ENCODE measurements around the gene CNNM4.
"Not testable (repeated sequence)": the region's sequence is repeated elsewhere in the genome, so short reads cannot be mapped to it uniquely, and the experiment has no call there.

Gene CNNM4

GRCh38 chr2:96775160-96775559 is 14.5 kb downstream of the CNNM4 start:
- Histone ChIP-seq H3K9me3 (ENCODE audit: insufficient read depth, low read length) (no peaks in the 10 kb centered on the region), H3K4me3 (ENCODE audit: insufficient read length, low read depth) (no peak overlapping the region), H3K36me3 (ENCODE audit: insufficient read depth, insufficient read length, low read length) (peaks cover 11% of the 10 kb centered on the region), H3K27me3 (ENCODE audit: insufficient read depth, insufficient read length) (no peaks in the 10 kb centered on the region), H3K9ac (ENCODE audit: insufficient read length, low read depth) (no peak overlapping the region), H3K4me1 (ENCODE audit: insufficient read depth, insufficient read length) (peaks cover 4% of the 10 kb centered on the region)
- no peak for DNase-seq (ENCODE audit: low read depth, low spot score)
- TF ChIP-seq ZNF274 (IDR thresholded peaks at IDR 0.05; ENCODE audit: low read depth, low read length): no peak

- no peaks in the 10 kb centered on the region for H3K27me3 ChIP-seq (ENCODE audit: insufficient read depth, insufficient read length)
- H3K4me1 ChIP-seq (ENCODE audit: insufficient read depth, insufficient read length): no peaks in the 10 kb centered on the region
- TF ChIP-seq YY1 (IDR thresholded peaks at IDR 0.05; ENCODE audit: insufficient read depth, insufficient read length): no peak
- no peak for TF ChIP-seq ZNF274 (IDR thresholded peaks at IDR 0.05; ENCODE audit: low read depth, low read length)
- TF ChIP-seq SUZ12 (IDR thresholded peaks at IDR 0.05; ENCODE audit: extremely low read depth, insufficient read depth, insufficient read length): no peak
- H3K9ac ChIP-seq (ENCODE audit: insufficient read length, low read depth): no peak overlapping the region
- no peak for DNase-seq (ENCODE audit: low read depth, low spot score)
- no peaks in the 10 kb centered on the region for H3K36me3 ChIP-seq (ENCODE audit: insufficient read depth, insufficient read length, low read length)
- H3K9me3 ChIP-seq (ENCODE audit: insufficient read depth, low read length): no peaks in the 10 kb centered on the region
- H3K4me3 ChIP-seq (ENCODE audit: insufficient read length, low read depth): no peak overlapping the region
Observed at GRCh38 chr2:96783388-96783787, 22.7 kb downstream of the CNNM4 start.

- H3K4me3 ChIP-seq (ENCODE audit: insufficient read length, low read depth): no peak overlapping the region
- H3K9me3 ChIP-seq (ENCODE audit: insufficient read depth, low read length): no peaks in the 10 kb centered on the region
- H3K4me1 ChIP-seq (ENCODE audit: insufficient read depth, insufficient read length): peaks cover 2% of the 10 kb centered on the region
- no peaks in the 10 kb centered on the region for H3K27me3 ChIP-seq (ENCODE audit: insufficient read depth, insufficient read length)
- no peak for DNase-seq (ENCODE audit: low read depth, low spot score)
- TF ChIP-seq ZNF274 (IDR thresholded peaks at IDR 0.05; ENCODE audit: low read depth, low read length) (no peak), SUZ12 (IDR thresholded peaks at IDR 0.05; ENCODE audit: extremely low read depth, insufficient read depth, insufficient read length) (no peak), YY1 (IDR thresholded peaks at IDR 0.05; ENCODE audit: insufficient read depth, insufficient read length) (no peak)
- no peak overlapping the region for H3K9ac ChIP-seq (ENCODE audit: insufficient read length, low read depth)
- no peaks in the 10 kb centered on the region for H3K36me3 ChIP-seq (ENCODE audit: insufficient read depth, insufficient read length, low read length)
Observed at GRCh38 chr2:96787411-96787810, 26.7 kb downstream of the CNNM4 start.

- no peak for TF ChIP-seq SUZ12 (IDR thresholded peaks at IDR 0.05; ENCODE audit: extremely low read depth, insufficient read depth, insufficient read length)
- no peak for TF ChIP-seq ZNF274 (IDR thresholded peaks at IDR 0.05; ENCODE audit: low read depth, low read length)
- TF ChIP-seq YY1 (IDR thresholded peaks at IDR 0.05; ENCODE audit: insufficient read depth, insufficient read length): no peak
- DNase-seq (ENCODE audit: low read depth, low spot score): no peak
- Histone ChIP-seq H3K4me3 (ENCODE audit: insufficient read length, low read depth) (no peak overlapping the region), H3K27me3 (ENCODE audit: insufficient read depth, insufficient read length) (no peaks in the 10 kb centered on the region), H3K9ac (ENCODE audit: insufficient read length, low read depth) (peak overlapping the region; percentile 42), H3K4me1 (ENCODE audit: insufficient read depth, insufficient read length) (peaks cover 6% of the 10 kb centered on the region), H3K36me3 (ENCODE audit: insufficient read depth, insufficient read length, low read length) (no peaks in the 10 kb centered on the region), H3K9me3 (ENCODE audit: insufficient read depth, low read length) (no peaks in the 10 kb centered on the region)
Observed at GRCh38 chr2:96788442-96789244, 27.9 kb downstream of the CNNM4 start.

GRCh38 chr2:96789245-96789617 is 28.5 kb downstream of the CNNM4 start:
- H3K36me3 ChIP-seq (ENCODE audit: insufficient read depth, insufficient read length, low read length): no peaks in the 10 kb centered on the region
- peaks cover 6% of the 10 kb centered on the region for H3K4me1 ChIP-seq (ENCODE audit: insufficient read depth, insufficient read length)
- H3K4me3 ChIP-seq (ENCODE audit: insufficient read length, low read depth): no peak overlapping the region
- no peaks in the 10 kb centered on the region for H3K27me3 ChIP-seq (ENCODE audit: insufficient read depth, insufficient read length)
- H3K9me3 ChIP-seq (ENCODE audit: insufficient read depth, low read length): no peaks in the 10 kb centered on the region
- DNase-seq (ENCODE audit: low read depth, low spot score): no peak
- H3K9ac ChIP-seq (ENCODE audit: insufficient read length, low read depth): no peak overlapping the region
- TF ChIP-seq SUZ12 (IDR thresholded peaks at IDR 0.05; ENCODE audit: extremely low read depth, insufficient read depth, insufficient read length): no peak
- no peak for TF ChIP-seq ZNF274 (IDR thresholded peaks at IDR 0.05; ENCODE audit: low read depth, low read length)
- no peak for TF ChIP-seq YY1 (IDR thresholded peaks at IDR 0.05; ENCODE audit: insufficient read depth, insufficient read length)

GRCh38 chr2:96792772-96793749 is 32.4 kb downstream of the CNNM4 start:
- DNase-seq (ENCODE audit: low read depth, low spot score): no peak
- Histone ChIP-seq H3K36me3 (ENCODE audit: insufficient read depth, insufficient read length, low read length) (no peaks in the 10 kb centered on the region), H3K9ac (ENCODE audit: insufficient read length, low read depth) (no peak overlapping the region), H3K4me1 (ENCODE audit: insufficient read depth, insufficient read length) (peaks cover 6% of the 10 kb centered on the region), H3K9me3 (ENCODE audit: insufficient read depth, low read length) (no peaks in the 10 kb centered on the region), H3K4me3 (ENCODE audit: insufficient read length, low read depth) (no peak overlapping the region), H3K27me3 (ENCODE audit: insufficient read depth, insufficient read length) (no peaks in the 10 kb centered on the region)
- TF ChIP-seq SUZ12 (IDR thresholded peaks at IDR 0.05; ENCODE audit: extremely low read depth, insufficient read depth, insufficient read length): no peak
- no peak for TF ChIP-seq ZNF274 (IDR thresholded peaks at IDR 0.05; ENCODE audit: low read depth, low read length)
- TF ChIP-seq YY1 (IDR thresholded peaks at IDR 0.05; ENCODE audit: insufficient read depth, insufficient read length): no peak

- no peaks in the 10 kb centered on the region for H3K9me3 ChIP-seq (ENCODE audit: insufficient read depth, low read length)
- no peak for DNase-seq (ENCODE audit: low read depth, low spot score)
- peaks cover 4% of the 10 kb centered on the region for H3K4me1 ChIP-seq (ENCODE audit: insufficient read depth, insufficient read length)
- peaks cover 6% of the 10 kb centered on the region for H3K36me3 ChIP-seq (ENCODE audit: insufficient read depth, insufficient read length, low read length)
- no peak overlapping the region for H3K9ac ChIP-seq (ENCODE audit: insufficient read length, low read depth)
- TF ChIP-seq SUZ12 (IDR thresholded peaks at IDR 0.05; ENCODE audit: extremely low read depth, insufficient read depth, insufficient read length) (no peak), ZNF274 (IDR thresholded peaks at IDR 0.05; ENCODE audit: low read depth, low read length) (no peak)
- no peaks in the 10 kb centered on the region for H3K27me3 ChIP-seq (ENCODE audit: insufficient read depth, insufficient read length)
- no peak overlapping the region for H3K4me3 ChIP-seq (ENCODE audit: insufficient read length, low read depth)
Observed at GRCh38 chr2:96795076-96795475, 34.4 kb downstream of the CNNM4 start.

- H3K9me3 ChIP-seq (ENCODE audit: insufficient read depth, low read length); H3K4me1 ChIP-seq (ENCODE audit: insufficient read depth, insufficient read length); H3K27me3 ChIP-seq (ENCODE audit: insufficient read depth, insufficient read length); H3K9ac ChIP-seq (ENCODE audit: insufficient read length, low read depth); H3K4me3 ChIP-seq (ENCODE audit: insufficient read length, low read depth); DNase-seq (ENCODE audit: low read depth, low spot score): not testable (repeated sequence)
- H3K36me3 ChIP-seq (ENCODE audit: insufficient read depth, insufficient read length, low read length): peaks cover 18% of the 10 kb centered on the region
Observed at GRCh38 chr2:96796497-96796896, 35.8 kb downstream of the CNNM4 start.

All from NT2/D1 (cell line).